SK-N-SH (cell line): ENCODE data around the gene ZBTB33. TPM values are rescaled to one million over a fixed set of nuclear protein-coding genes. Genes with fewer than 3 reads are reported as not detected.

Experiments used
- CTCF ChIA-PET: fragments of 300-600, 350-600 bp; formaldehyde crosslinking; extraction: SDS; loops from one replicate; lab custom pipeline; 2021; lab: Yijun Ruan, JAX
- POLR2A ChIA-PET: fragments of 350-600 bp; sonication (Branson Sonifier 250); formaldehyde crosslinking; extraction: SDS; loops from one replicate; lab custom pipeline; 2020; ENCODE audit warnings: antibody characterized with exemption, inconsistent platforms; lab: Yijun Ruan, JAX
- DNase-seq: peaks from one replicate; pipeline ENCODE4 v3.0.0; 2012
- H2AFZ ChIP-seq: fragments of 200-600 bp; sonication (generic); 2 replicates; pipeline ENCODE4 v1.8.1; 2016; ENCODE audit warnings: antibody characterized with exemption, mild to moderate bottlenecking, low read depth
- H3F3A ChIP-seq: fragments of 200-600 bp; sonication (generic); replicated peaks from 2 replicates; pipeline ENCODE3; 2016; ENCODE audit warnings: antibody characterized with exemption, mild to moderate bottlenecking; ENCODE audit not compliant: insufficient read depth
- H3K27ac ChIP-seq, 2 experiments: fragments of 200-500 bp in 1 of 2; fragments of 200-600 bp in 1 of 2; sonication (Bioruptor generic) in 1 of 2; sonication (generic), shearing (Covaris generic) in 1 of 2; 2 replicates each; pipeline versions ENCODE4 v1.5.1 to v1.6.1; 2014 to 2016; ENCODE audit warnings: low read depth in 2 of 2, inconsistent platforms in 1 of 2, low read length in 1 of 2, mild to moderate bottlenecking in 1 of 2, mixed read lengths in 1 of 2
- H3K27me3 ChIP-seq: fragments of 200-600 bp; sonication (generic), shearing (Covaris generic); 2 replicates; pipeline ENCODE4 v1.6.1; 2016; ENCODE audit warnings: mixed run types; ENCODE audit not compliant: insufficient read depth
- H3K36me3 ChIP-seq, 2 experiments: fragments of 200-500 bp in 1 of 2; fragments of 200-600 bp in 1 of 2; sonication (Bioruptor generic) in 1 of 2; sonication (generic) in 1 of 2; replicated peaks in 1 of 2; 2 replicates each; pipeline versions ENCODE3 to v1.5.1; 2014 to 2016; ENCODE audit warnings: low read length in 1 of 2, mild to moderate bottlenecking in 1 of 2; ENCODE audit not compliant: insufficient read depth in 2 of 2, control insufficient read depth in 1 of 2
- H3K4me1 ChIP-seq, 2 experiments: fragments of 200-500 bp in 1 of 2; fragments of 200-600 bp in 1 of 2; sonication (Bioruptor generic) in 1 of 2; sonication (generic), shearing (Covaris generic) in 1 of 2; 2 replicates each; pipeline versions ENCODE4 v1.5.1 to v1.6.1; 2014 to 2016; ENCODE audit warnings: low read depth in 1 of 2, low read length in 1 of 2, mixed run types in 1 of 2; ENCODE audit not compliant: insufficient read depth in 2 of 2, control insufficient read depth in 1 of 2
- H3K4me2 ChIP-seq: fragments of 200-600 bp; sonication (generic), shearing (Covaris generic); 2 replicates; pipeline ENCODE4 v1.6.1; 2017; ENCODE audit warnings: mixed run types
- H3K4me3 ChIP-seq, 2 experiments: fragments of 200-500 bp in 1 of 2; fragments of 200-600 bp in 1 of 2; sonication (Bioruptor generic) in 1 of 2; sonication (generic), shearing (Covaris generic) in 1 of 2; 2 replicates each; pipeline versions ENCODE4 v1.5.1 to v1.8.1; 2014 to 2016; ENCODE audit warnings: low read depth in 2 of 2, inconsistent platforms in 1 of 2, low read length in 1 of 2, mild to moderate bottlenecking in 1 of 2, mixed read lengths in 1 of 2, moderate library complexity in 1 of 2
- H3K79me2 ChIP-seq: fragments of 200-600 bp; sonication (generic); 2 replicates; pipeline ENCODE4 v1.8.1; 2017; ENCODE audit warnings: mild to moderate bottlenecking; ENCODE audit not compliant: insufficient read depth
- H3K9ac ChIP-seq: fragments of 200-600 bp; sonication (generic); 2 replicates; pipeline ENCODE4 v1.6.1; 2017; ENCODE audit warnings: mixed run types
- H3K9me2 ChIP-seq: fragments of 200-600 bp; sonication (generic); 2 replicates; pipeline ENCODE4 v1.6.1; 2017; ENCODE audit warnings: mixed run types
- H3K9me3 ChIP-seq: fragments of 200-600 bp; sonication (generic); 2 replicates; pipeline ENCODE4 v1.6.1; 2017; ENCODE audit warnings: mixed run types, mild to moderate bottlenecking, moderate library complexity
- H4K20me1 ChIP-seq: fragments of 200-600 bp; sonication (generic); 2 replicates; pipeline ENCODE4 v1.6.1; 2017; ENCODE audit warnings: mild to moderate bottlenecking, mixed run types; ENCODE audit not compliant: insufficient read depth
- CHD2 ChIP-seq: fragments of 150-350 bp; IDR thresholded peaks from 2 replicates; pipeline ENCODE4 v1.6.1; 2018; ENCODE audit warnings: low read length; ENCODE audit not compliant: partially characterized antibody
- ELF1 ChIP-seq: IDR thresholded peaks from 2 replicates; pipeline ENCODE4 v1.4.0; 2012
- EP300 ChIP-seq, 2 experiments: IDR thresholded peaks; 2 replicates each; pipeline versions ENCODE4 v1.4.0 to v1.6.1; 2012; ENCODE audit warnings: borderline replicate concordance in 1 of 2, low read depth in 1 of 2, low read length in 1 of 2
- EZH2phosphoT487 ChIP-seq: fragments of 200-600 bp; sonication (generic); IDR thresholded peaks from 2 replicates; pipeline ENCODE4 v1.6.1; 2017; ENCODE audit warnings: low read depth, mixed run types, mild to moderate bottlenecking, antibody characterized with exemption, moderate library complexity, borderline replicate concordance
- FOSL2 ChIP-seq: IDR thresholded peaks from 2 replicates; pipeline ENCODE4 v1.4.0; 2012; ENCODE audit warnings: low read depth, mild to moderate bottlenecking, moderate library complexity, borderline replicate concordance
- MEF2A ChIP-seq: IDR thresholded peaks from 2 replicates; pipeline ENCODE4 v1.4.0; 2012; ENCODE audit warnings: low read depth, borderline replicate concordance
- NFIC ChIP-seq: IDR thresholded peaks from 2 replicates; pipeline ENCODE4 v1.4.0; 2012; ENCODE audit warnings: borderline replicate concordance
- POLR2AphosphoS5 ChIP-seq: IDR thresholded peaks from 2 replicates; pipeline ENCODE4 v1.6.1; 2012; ENCODE audit warnings: low read depth, low read length
- RAD21 ChIP-seq: IDR thresholded peaks from 2 replicates; pipeline ENCODE4 v1.6.1; 2012; ENCODE audit warnings: mild to moderate bottlenecking, low read length
- RCOR1 ChIP-seq: fragments of 150-350 bp; IDR thresholded peaks from 2 replicates; pipeline ENCODE4 v1.6.1; 2017; ENCODE audit warnings: antibody characterized with exemption, low read length
- SIN3A ChIP-seq: IDR thresholded peaks from 2 replicates; pipeline ENCODE4 v1.6.1; 2012; ENCODE audit warnings: low read depth, mild to moderate bottlenecking, low read length, moderate library complexity, borderline replicate concordance
- TCF12 ChIP-seq: IDR thresholded peaks from 2 replicates; pipeline ENCODE4 v1.4.0; 2012
- TEAD4 ChIP-seq: IDR thresholded peaks from 2 replicates; pipeline ENCODE4 v1.4.0; 2012; ENCODE audit warnings: mild to moderate bottlenecking, borderline replicate concordance; ENCODE audit not compliant: insufficient read depth
- YY1 ChIP-seq: IDR thresholded peaks from 2 replicates; pipeline ENCODE4 v1.4.0; 2012; ENCODE audit warnings: low read depth, mild to moderate bottlenecking
- WGBS: methylation state at CpG from one replicate; pipeline ENCODE4 v1.1.6; 2017; ENCODE audit warnings: low lambda C conversion rate; 5-methylcytosine and 5-hydroxymethylcytosine counted together
- polyA plus RNA-seq, 3 experiments: library from polyadenylated mRNA; depleted of rRNA; stranded (reverse); fragments of >200 nt; gene quantifications; 2 replicates each; pipeline ENCODE4 v1.2.3, GENCODE V29; 2012
- TF ChIP-seq, protein P1 (sequence below): IDR thresholded peaks from 2 replicates; pipeline ENCODE4 v1.4.0; 2012; ENCODE audit warnings: low read depth, borderline replicate concordance
- TF ChIP-seq, protein P2 (sequence below): IDR thresholded peaks from 2 replicates; pipeline ENCODE4 v1.4.0; 2012; ENCODE audit warnings: low read depth, borderline replicate concordance
- TF ChIP-seq, protein P3 (sequence below): fragments of 150-350 bp; IDR thresholded peaks from 2 replicates; pipeline ENCODE4 v1.6.1; 2016; ENCODE audit warnings: mild to moderate bottlenecking, low read depth, low read length
- TF ChIP-seq, protein P4 (sequence below): fragments of 200-600 bp; sonication (generic); IDR thresholded peaks from 2 replicates; pipeline ENCODE4 v1.6.1; 2017; ENCODE audit warnings: antibody characterized with exemption, mild to moderate bottlenecking, moderate library complexity

The ZBTB33 gene
- polyA plus RNA-seq, 1 of the 3 experiments (the other 2 are of a cell fraction) = 1.2 TPM

DNA sequence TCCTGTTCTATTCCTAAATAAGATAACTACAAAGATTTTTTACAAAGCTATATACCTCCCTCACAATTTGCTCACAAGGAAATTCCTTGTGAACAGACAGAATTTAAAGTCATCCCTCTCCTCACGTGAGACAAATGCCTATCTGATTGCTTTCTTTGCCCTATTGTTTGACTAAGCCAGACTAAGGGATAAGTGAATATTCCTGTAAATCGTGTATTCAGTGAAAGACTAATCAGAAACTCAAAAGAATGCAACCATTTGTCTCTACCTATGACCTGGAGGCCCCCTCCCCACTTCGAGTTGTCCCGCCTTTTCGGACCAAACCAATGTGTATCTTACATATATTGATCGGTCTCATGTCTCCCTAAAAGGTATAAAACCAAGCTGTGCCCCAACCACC is 15.3 kb upstream of the ZBTB33 start:
- Histone ChIP-seq H3K9ac (no peak overlapping the region), H3K79me2 (no peaks in the 10 kb centered on the region), H3K4me1 (no peaks in the 10 kb centered on the region), H3K4me3 (no peak overlapping the region), H3K9me3 (no peaks in the 10 kb centered on the region), H2AFZ (no peak overlapping the region), H3K27me3 (no peaks in the 10 kb centered on the region), H3K9me2 (no peaks in the 10 kb centered on the region), H4K20me1 (no peaks in the 10 kb centered on the region), H3K27ac (no peak overlapping the region), H3F3A (no peaks in the 10 kb centered on the region), H3K4me2 (no peak overlapping the region), H3K36me3 (no peaks in the 10 kb centered on the region)
- WGBS = 50% methylated on average over 6 of the region's 6 CpGs
- ChIA-PET POLR2A (no interaction called here), CTCF (interaction anchor here (1.2 kb wide), 1 partner anchor 15 kb away, joined by 3 read pairs; the partner anchor contains the start of gene ZBTB33)
- no peak for DNase-seq
- TF ChIP-seq, protein P1, sequence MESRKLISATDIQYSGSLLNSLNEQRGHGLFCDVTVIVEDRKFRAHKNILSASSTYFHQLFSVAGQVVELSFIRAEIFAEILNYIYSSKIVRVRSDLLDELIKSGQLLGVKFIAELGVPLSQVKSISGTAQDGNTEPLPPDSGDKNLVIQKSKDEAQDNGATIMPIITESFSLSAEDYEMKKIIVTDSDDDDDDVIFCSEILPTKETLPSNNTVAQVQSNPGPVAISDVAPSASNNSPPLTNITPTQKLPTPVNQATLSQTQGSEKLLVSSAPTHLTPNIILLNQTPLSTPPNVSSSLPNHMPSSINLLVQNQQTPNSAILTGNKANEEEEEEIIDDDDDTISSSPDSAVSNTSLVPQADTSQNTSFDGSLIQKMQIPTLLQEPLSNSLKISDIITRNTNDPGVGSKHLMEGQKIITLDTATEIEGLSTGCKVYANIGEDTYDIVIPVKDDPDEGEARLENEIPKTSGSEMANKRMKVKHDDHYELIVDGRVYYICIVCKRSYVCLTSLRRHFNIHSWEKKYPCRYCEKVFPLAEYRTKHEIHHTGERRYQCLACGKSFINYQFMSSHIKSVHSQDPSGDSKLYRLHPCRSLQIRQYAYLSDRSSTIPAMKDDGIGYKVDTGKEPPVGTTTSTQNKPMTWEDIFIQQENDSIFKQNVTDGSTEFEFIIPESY = no peak
- TF ChIP-seq SIN3A (no peak), POLR2AphosphoS5 (no peak), YY1 (no peak), ELF1 (no peak), CHD2 (no peak), TCF12 (no peak), RCOR1 (no peak), RAD21 (no peak), EZH2phosphoT487 (no peak), FOSL2 (no peak), EP300 (IDR thresholded peaks at IDR 0.05; ENCODE audit: borderline replicate concordance in 1 of 2, low read depth in 1 of 2, low read length in 1 of 2) (no peak), TEAD4 (no peak), MEF2A (no peak), NFIC (no peak)
- TF ChIP-seq, protein P2, sequence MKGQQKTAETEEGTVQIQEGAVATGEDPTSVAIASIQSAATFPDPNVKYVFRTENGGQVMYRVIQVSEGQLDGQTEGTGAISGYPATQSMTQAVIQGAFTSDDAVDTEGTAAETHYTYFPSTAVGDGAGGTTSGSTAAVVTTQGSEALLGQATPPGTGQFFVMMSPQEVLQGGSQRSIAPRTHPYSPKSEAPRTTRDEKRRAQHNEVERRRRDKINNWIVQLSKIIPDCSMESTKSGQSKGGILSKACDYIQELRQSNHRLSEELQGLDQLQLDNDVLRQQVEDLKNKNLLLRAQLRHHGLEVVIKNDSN = no peak
- TF ChIP-seq, protein P3, sequence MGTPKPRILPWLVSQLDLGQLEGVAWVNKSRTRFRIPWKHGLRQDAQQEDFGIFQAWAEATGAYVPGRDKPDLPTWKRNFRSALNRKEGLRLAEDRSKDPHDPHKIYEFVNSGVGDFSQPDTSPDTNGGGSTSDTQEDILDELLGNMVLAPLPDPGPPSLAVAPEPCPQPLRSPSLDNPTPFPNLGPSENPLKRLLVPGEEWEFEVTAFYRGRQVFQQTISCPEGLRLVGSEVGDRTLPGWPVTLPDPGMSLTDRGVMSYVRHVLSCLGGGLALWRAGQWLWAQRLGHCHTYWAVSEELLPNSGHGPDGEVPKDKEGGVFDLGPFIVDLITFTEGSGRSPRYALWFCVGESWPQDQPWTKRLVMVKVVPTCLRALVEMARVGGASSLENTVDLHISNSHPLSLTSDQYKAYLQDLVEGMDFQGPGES = no peak
- TF ChIP-seq, protein P4, sequence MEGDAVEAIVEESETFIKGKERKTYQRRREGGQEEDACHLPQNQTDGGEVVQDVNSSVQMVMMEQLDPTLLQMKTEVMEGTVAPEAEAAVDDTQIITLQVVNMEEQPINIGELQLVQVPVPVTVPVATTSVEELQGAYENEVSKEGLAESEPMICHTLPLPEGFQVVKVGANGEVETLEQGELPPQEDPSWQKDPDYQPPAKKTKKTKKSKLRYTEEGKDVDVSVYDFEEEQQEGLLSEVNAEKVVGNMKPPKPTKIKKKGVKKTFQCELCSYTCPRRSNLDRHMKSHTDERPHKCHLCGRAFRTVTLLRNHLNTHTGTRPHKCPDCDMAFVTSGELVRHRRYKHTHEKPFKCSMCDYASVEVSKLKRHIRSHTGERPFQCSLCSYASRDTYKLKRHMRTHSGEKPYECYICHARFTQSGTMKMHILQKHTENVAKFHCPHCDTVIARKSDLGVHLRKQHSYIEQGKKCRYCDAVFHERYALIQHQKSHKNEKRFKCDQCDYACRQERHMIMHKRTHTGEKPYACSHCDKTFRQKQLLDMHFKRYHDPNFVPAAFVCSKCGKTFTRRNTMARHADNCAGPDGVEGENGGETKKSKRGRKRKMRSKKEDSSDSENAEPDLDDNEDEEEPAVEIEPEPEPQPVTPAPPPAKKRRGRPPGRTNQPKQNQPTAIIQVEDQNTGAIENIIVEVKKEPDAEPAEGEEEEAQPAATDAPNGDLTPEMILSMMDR = no peak
